Endothelial cell of umbilical vein (primary cell): ENCODE data around the gene EIF2B1. TPM values are rescaled to one million over a fixed set of nuclear protein-coding genes. Genes with fewer than 3 reads are reported as not detected.

ENCODE experiments used
- BruUV-seq: library from RNA; stranded (reverse); fragments of 400-500 nt; replicated peaks from 2 replicates; lab custom pipeline; 2021; lab: Mats Ljungman, UMichigan
- CTCF ChIA-PET: fragments of 300-600, 350-600 bp; sonication (Branson Sonifier 250); formaldehyde crosslinking; loops from one replicate; lab custom pipeline; 2021; ENCODE audit warnings: antibody characterized with exemption, inconsistent platforms; lab: Charles Lee
- POLR2A ChIA-PET: fragments of 300-600, 350-600 bp; sonication (Branson Sonifier 250); formaldehyde crosslinking; loops from one replicate; lab custom pipeline; 2021; ENCODE audit warnings: antibody characterized with exemption, inconsistent platforms; lab: Charles Lee
- DNase-seq: peaks from one replicate; pipeline ENCODE4 v3.0.0-alpha.2; 2011; ENCODE audit warnings: low read depth, low spot score
- FAIRE-seq: peaks from 2 replicates; lab custom pipeline; 2011; peaks lifted over from hg19 to GRCh38; lab: Jason Lieb, UNC
- H2AFZ ChIP-seq: 2 replicates; pipeline ENCODE4 v1.6.0; 2012; ENCODE audit warnings: low read depth, low read length, control low read depth, inconsistent platforms
- H3K27ac ChIP-seq: 2 replicates; pipeline ENCODE4 v1.5.1; 2011; ENCODE audit warnings: low read depth, mild to moderate bottlenecking, control low read depth, low read length, moderate library complexity; ENCODE audit not compliant: insufficient read depth
- H3K27me3 ChIP-seq, 2 experiments: 2 replicates each; pipeline versions ENCODE4 v1.6.0 to v1.6.1; 2011; ENCODE audit warnings: low read length in 2 of 2, mixed read lengths in 1 of 2; ENCODE audit not compliant: control insufficient read depth in 2 of 2, insufficient read depth in 2 of 2
- H3K36me3 ChIP-seq, 2 experiments: 2 replicates in 1 of 2; 3 replicates in 1 of 2; pipeline ENCODE4 v1.5.1; 2011; ENCODE audit warnings: low read length in 2 of 2, mild to moderate bottlenecking in 1 of 2, moderate library complexity in 1 of 2; ENCODE audit not compliant: control insufficient read depth in 2 of 2, insufficient read depth in 2 of 2; ENCODE audit errors: extremely low read depth in 1 of 2
- H3K4me1 ChIP-seq: 3 replicates; pipeline ENCODE4 v1.5.1; 2011; ENCODE audit warnings: mild to moderate bottlenecking, low read length; ENCODE audit not compliant: control insufficient read depth, insufficient read depth; ENCODE audit errors: extremely low read depth
- H3K4me2 ChIP-seq: 2 replicates; pipeline ENCODE4 v1.6.1; 2011; ENCODE audit warnings: low read length, control low read depth, mixed read lengths; ENCODE audit not compliant: insufficient read depth
- H3K4me3 ChIP-seq, 3 experiments: fragments of 200-600 bp in 1 of 3; sonication (generic), shearing (Covaris generic) in 1 of 3; replicated peaks in 1 of 3; 2 replicates each; pipeline ENCODE4 v1.5.1; 2011 to 2016; ENCODE audit warnings: control low read depth in 3 of 3, low read length in 3 of 3, mild to moderate bottlenecking in 2 of 3, inconsistent platforms in 1 of 3, low read depth in 1 of 3, moderate library complexity in 1 of 3; ENCODE audit not compliant: insufficient read depth in 1 of 3
- H3K79me2 ChIP-seq: 2 replicates; pipeline ENCODE4 v1.6.0; 2012; ENCODE audit warnings: low read length, inconsistent platforms; ENCODE audit not compliant: control insufficient read depth, insufficient read depth
- H3K9ac ChIP-seq: replicated peaks from 2 replicates; pipeline ENCODE3; 2011; ENCODE audit warnings: low read length, control low read depth; ENCODE audit not compliant: insufficient read depth; ENCODE audit errors: extremely low read depth
- H3K9me1 ChIP-seq: replicated peaks from 3 replicates; pipeline ENCODE4 v1.6.0; 2011; ENCODE audit warnings: mild to moderate bottlenecking, low read length; ENCODE audit not compliant: control insufficient read depth, insufficient read depth; ENCODE audit errors: extremely low read depth
- H3K9me3 ChIP-seq: replicated peaks from 2 replicates; pipeline ENCODE4 v1.5.1; 2012; ENCODE audit warnings: low read length, inconsistent platforms; ENCODE audit not compliant: control insufficient read depth, insufficient read depth
- H4K20me1 ChIP-seq: replicated peaks from 2 replicates; pipeline ENCODE3; 2011; ENCODE audit warnings: mild to moderate bottlenecking, low read length; ENCODE audit not compliant: control insufficient read depth, insufficient read depth; ENCODE audit errors: extremely low read depth
- CTCF ChIP-seq, 2 donors: IDR thresholded peaks; 1 replicate in 1 of 2; 2 replicates in 1 of 2; pipeline ENCODE4 v1.5.1; 2011; ENCODE audit warnings: low read length in 2 of 2, mild to moderate bottlenecking in 2 of 2, moderate library complexity in 2 of 2, control low read depth in 1 of 2, inconsistent platforms in 1 of 2, low read depth in 1 of 2; ENCODE audit not compliant: insufficient read depth in 1 of 2; ENCODE audit errors: extremely low read depth in 1 of 2
- EZH2 ChIP-seq: IDR thresholded peaks from 2 replicates; pipeline ENCODE4 v1.6.1; 2012; ENCODE audit warnings: borderline replicate concordance, low read depth, mild to moderate bottlenecking, moderate library complexity, low read length, inconsistent platforms; ENCODE audit not compliant: severe bottlenecking
- MYC ChIP-seq: IDR thresholded peaks from one replicate; pipeline ENCODE4 v1.6.1; 2011; ENCODE audit warnings: mild to moderate bottlenecking, low read depth, low read length
- POLR2A ChIP-seq: IDR thresholded peaks from 2 replicates; pipeline ENCODE4 v1.6.1; 2012; ENCODE audit warnings: low read depth, mild to moderate bottlenecking, control low read depth, low read length
- dilution Hi-C: fragments of 300-500 bp; cut with MboI; formaldehyde crosslinking; loops from one replicate; pipeline ENCODE4 v1.15.0; 2019; ENCODE audit warnings: low sequenced_read_pairs; ENCODE audit not compliant: extremely low pct_ligation_motif_present
- intact Hi-C: fragments of 100-400 bp; cut with micrococcal nuclease; formaldehyde crosslinking; loops from one replicate; pipeline ENCODE4 v1.10.0; 2022
- polyA plus RNA-seq, 4 experiments: library from polyadenylated mRNA; depleted of rRNA in 3 of 4; stranded (reverse) in 3 of 4; unstranded in 1 of 4; fragments of >200 nt; gene quantifications; 2 replicates each; pipeline versions ENCODE4 v1.2.1 to v1.2.3, GENCODE V29; 2011 to 2012; ENCODE audit warnings: missing spikeins in 1 of 4
- total RNA-seq: library from RNA; stranded (reverse); gene quantifications from 2 replicates; pipeline ENCODE4 v1.2.3, GENCODE V29; 2021
- TF ChIP-seq, protein P1 (sequence below): IDR thresholded peaks from 2 replicates; pipeline ENCODE4 v1.6.1; 2011; ENCODE audit not compliant: insufficient read depth, insufficient read length

EIF2B1 gene
- total and polyA plus RNA-seq, 2 donors (not counting 3 experiments of a cell fraction or from before 2014, with no cell fraction given) = 32.6 to 61.8 TPM

DNA sequence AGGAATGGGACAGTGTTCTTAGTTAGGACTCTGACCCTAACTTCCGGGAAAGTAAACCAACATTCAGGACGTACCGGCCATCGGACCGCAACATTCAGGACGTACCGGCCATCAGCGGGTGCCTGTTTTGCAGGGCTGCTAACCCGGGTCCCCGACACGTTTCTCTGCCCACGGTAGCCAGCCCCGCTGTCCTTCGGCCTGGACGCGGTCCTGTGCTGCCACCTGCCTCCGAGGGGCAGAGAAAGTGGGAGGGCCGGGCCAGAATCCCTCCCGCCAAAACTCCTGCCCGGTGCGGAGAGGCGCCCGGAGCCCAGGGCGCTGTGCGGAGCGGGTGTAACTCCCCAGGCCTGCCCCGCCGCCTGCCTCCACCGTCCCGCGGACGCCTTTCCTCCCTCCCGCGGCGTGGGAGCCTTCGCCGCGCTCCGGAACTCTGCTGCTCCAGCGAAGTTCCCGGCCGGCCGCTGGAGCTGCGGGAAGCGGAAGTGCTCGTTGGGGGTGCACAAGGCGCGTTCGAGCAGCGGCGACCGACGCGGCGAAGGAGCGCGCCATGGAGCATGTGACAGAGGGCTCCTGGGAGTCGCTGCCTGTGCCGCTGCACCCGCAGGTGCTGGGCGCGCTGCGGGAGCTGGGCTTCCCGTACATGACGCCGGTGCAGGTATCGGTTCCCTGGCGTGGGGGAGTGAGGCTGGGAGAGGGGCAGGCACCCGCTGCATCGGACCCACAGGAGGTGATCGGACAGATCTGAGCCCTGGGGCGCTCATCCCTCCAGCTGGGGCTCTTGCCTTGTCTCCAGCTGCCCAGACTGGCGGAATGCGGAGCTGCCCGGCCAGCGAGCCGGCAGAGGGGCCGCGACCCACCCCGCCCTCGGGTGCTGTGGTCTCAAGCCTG lies 31.6 kb downstream of the EIF2B1 start, which contains the start of gene DDX55:
Gene DDX55 (plus strand): TSS at position 498 of the 888 bp plus-strand sequence. CDS start 50 bp downstream, at position 548.
- FAIRE-seq (peak; percentile 85), DNase-seq (peak; percentile 83)
- H3K27me3 ChIP-seq = no peaks in the 10 kb centered on the region
- H4K20me1 ChIP-seq = no peaks in the 10 kb centered on the region
- TF ChIP-seq CTCF (IDR thresholded peaks at IDR 0.05; ENCODE audit: extremely low read depth in 1 of 2, insufficient read depth in 1 of 2, low read depth in 1 of 2, low read length in 2 of 2) (peak; percentile 44 to 45), MYC (peak; percentile 85), POLR2A (peak; percentile 87), EZH2 (no peak)
- TF ChIP-seq, protein P1, sequence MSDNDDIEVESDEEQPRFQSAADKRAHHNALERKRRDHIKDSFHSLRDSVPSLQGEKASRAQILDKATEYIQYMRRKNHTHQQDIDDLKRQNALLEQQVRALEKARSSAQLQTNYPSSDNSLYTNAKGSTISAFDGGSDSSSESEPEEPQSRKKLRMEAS = peak; percentile 48
- peak within 1 kb of the TSS; percentile 37 for H3K27ac ChIP-seq
- dilution Hi-C loops (loop anchor here (25.0 kb wide), 1 partner anchor 315 kb away; no protein-coding TSS in a partner anchor), intact Hi-C loops (loop anchor here (1.0 kb wide), 1 partner anchor 331 kb away; the partner anchor contains the start of gene CDK2AP1)
- peak within 1 kb of the TSS; percentile 72 to 89 (median 73) for H3K4me3 ChIP-seq
- CTCF ChIA-PET = interaction anchor here (0.7 to 2.5 kb wide), 5 partner anchors 16 to 369 kb away, joined by 3 to 9 read pairs (median 4); partner anchors contain the start of genes MPHOSPH9 and MTRFR
- no peaks in the 10 kb centered on the region for H3K9me3 ChIP-seq
- H2AFZ ChIP-seq = peak within 1 kb of the TSS; percentile 91
- TSS peak; percentile 72 for BruUV-seq
- peaks cover 6 to 8% of the 10 kb centered on the region in 2 experiments for H3K36me3 ChIP-seq
- H3K4me2 ChIP-seq = peak within 1 kb of the TSS; percentile 90
- POLR2A ChIA-PET = interaction anchor here (1.0 kb wide), 1 partner anchor 369 kb away, joined by 4 read pairs; the partner anchor contains the start of genes MPHOSPH9 and MTRFR
- H3K4me1 ChIP-seq = peaks cover 7% of the 10 kb centered on the region
- H3K9ac ChIP-seq = peak within 1 kb of the TSS; percentile 44
- H3K9me1 ChIP-seq = no peaks in the 10 kb centered on the region
- H3K79me2 ChIP-seq = peaks cover 41% of the 10 kb centered on the region
